Pulmonary artery endothelial cell (primary cell): ENCODE results near the gene SLC22A6. TPM values are rescaled to one million over a fixed set of nuclear protein-coding genes. Genes with fewer than 3 reads are reported as not detected.

Experiments used
- DNase-seq: peaks from one replicate; pipeline ENCODE4 v3.0.0-alpha.2; 2011; ENCODE audit warnings: low read depth, low spot score
- total RNA-seq: library from RNA; depleted of rRNA; stranded (reverse); fragments of >200 nt; gene quantifications from 2 replicates; pipeline ENCODE4 v1.2.3, GENCODE V29; 2014

The SLC22A6 gene
- total RNA-seq, 1 donor from 2014 or later, result not detected

- no peak for DNase-seq
Observed at GRCh38 chr11:62933285-62933684, 51.5 kb downstream of the SLC22A6 start.

- DNase-seq, result no peak
Observed at GRCh38 chr11:62931499-62932278, 53.1 kb downstream of the SLC22A6 start.

DNA sequence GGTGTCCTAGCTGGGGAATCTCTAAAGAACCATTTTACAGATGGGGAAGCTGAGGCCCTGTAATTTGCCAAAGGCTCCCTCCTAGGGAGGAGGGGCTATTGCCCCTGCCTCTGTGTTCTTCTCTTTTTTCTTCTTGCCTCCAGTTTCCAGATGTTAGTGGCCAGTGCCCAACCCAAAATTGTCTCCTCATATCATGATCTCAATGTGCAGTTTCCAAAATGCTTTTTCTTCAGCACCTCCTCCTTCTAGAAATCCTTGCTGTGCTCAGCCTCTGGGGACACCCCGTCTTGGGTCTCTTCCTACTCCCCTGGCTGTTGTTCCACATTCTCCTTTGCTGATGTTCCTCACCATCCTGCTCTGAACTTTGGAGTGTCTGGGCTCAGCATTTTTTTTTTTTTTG is 54.1 kb downstream of the SLC22A6 start:
- no peak for DNase-seq

- DNase-seq, result no peak
Observed at GRCh38 chr11:62930157-62930556, 54.6 kb downstream of the SLC22A6 start.

GRCh38 chr11:62928011-62928410 is 56.8 kb downstream of the SLC22A6 start:
- DNase-seq, result no peak

DNA sequence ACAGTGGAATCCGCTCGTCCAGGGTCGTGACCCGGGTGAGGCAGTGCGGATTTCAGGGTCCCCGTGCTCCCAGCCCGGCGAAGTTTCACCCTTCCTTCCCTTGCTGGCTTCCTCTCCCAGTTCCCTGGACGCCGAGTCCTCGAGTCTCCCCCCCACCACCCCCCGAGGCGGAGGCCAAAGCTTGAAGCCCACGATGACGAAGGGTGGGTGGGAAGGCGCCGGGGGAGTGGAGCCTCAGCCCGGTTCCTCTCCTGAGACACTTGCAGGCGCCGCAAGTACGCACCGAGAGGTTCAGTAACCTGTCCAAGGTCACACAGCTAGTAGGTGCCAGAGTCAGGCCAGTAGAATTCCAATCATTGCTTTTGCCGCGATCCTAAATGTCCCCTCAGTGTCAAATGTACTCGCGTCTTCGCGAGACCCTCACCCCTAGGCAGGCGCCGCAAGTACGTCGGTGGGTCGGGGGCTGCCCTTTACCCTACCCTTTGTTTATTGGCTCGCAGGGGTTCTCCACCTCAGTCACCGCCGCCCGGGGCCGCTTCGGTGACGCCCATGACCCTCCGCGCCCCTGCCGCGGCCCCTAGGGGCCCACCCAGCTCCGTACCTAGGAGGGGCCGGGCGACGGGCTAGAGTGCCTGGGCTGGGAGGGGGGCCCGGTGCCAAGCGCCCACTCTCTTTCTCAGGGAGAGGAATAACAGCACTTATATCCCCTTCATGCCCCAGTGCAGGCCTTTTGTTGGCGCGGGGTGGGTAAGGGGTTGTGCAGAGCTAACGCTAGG is 57.9 kb downstream of the SLC22A6 start:
- DNase-seq, result no peak

Other genes with a start within 250 kb of the SLC22A6 start
- 8.7 and 12.1 TPM in 2 replicates for gene ZBTB3, start 230.8 kb downstream of the SLC22A6 start, total RNA-seq
- 58.6 and 85.9 TPM in 2 replicates for gene POLR2G, start 223.4 kb downstream of the SLC22A6 start, total RNA-seq
- 20.3 and 29.1 TPM in 2 replicates for gene TAF6L, start 213.6 kb downstream of the SLC22A6 start, total RNA-seq
- gene TMEM179B, start 197.6 kb downstream of the SLC22A6 start, total RNA-seq, result 25.2 and 30.3 TPM in 2 replicates
- gene TMEM223, start 193.0 kb downstream of the SLC22A6 start, total RNA-seq, result 12.5 and 14.1 TPM in 2 replicates
- 14.8 and 38.9 TPM in 2 replicates for gene NXF1, start 179.5 kb downstream of the SLC22A6 start, total RNA-seq
- 35.9 and 39.6 TPM in 2 replicates for gene STX5, start 152.9 kb downstream of the SLC22A6 start, total RNA-seq
- 0.26 TPM in 1 of 2 replicates, not detected in the other for gene TEX54, start 152.1 kb downstream of the SLC22A6 start, total RNA-seq
- 71.1 and 71.2 TPM in 2 replicates for gene WDR74, start 145.4 kb downstream of the SLC22A6 start, total RNA-seq
- 140 and 175 TPM in 2 replicates for gene SLC3A2, start 104.1 kb downstream of the SLC22A6 start, total RNA-seq
- not detected in 2 replicates for gene CHRM1, start 63.6 kb downstream of the SLC22A6 start, total RNA-seq
- gene SLC22A8, start 30.9 kb upstream of the SLC22A6 start, total RNA-seq, result not detected in 2 replicates
- not detected in 2 replicates for gene SLC22A24, start 159.3 kb upstream of the SLC22A6 start, total RNA-seq